AG08396 (cell line): Measurements from ENCODE around the gene CCDC57.
A peak's percentile ranks its signal among the peaks of the same experiment; 100 is the strongest.
"Not testable (repeated sequence)": the region's sequence is repeated elsewhere in the genome, so short reads cannot be mapped to it uniquely, and the experiment has no call there.

ENCODE experiments used
- DNase-seq: peaks from one replicate; pipeline ENCODE4 v3.0.0; 2012; ENCODE audit warnings: low spot score, mixed read lengths

Gene CCDC57

DNA sequence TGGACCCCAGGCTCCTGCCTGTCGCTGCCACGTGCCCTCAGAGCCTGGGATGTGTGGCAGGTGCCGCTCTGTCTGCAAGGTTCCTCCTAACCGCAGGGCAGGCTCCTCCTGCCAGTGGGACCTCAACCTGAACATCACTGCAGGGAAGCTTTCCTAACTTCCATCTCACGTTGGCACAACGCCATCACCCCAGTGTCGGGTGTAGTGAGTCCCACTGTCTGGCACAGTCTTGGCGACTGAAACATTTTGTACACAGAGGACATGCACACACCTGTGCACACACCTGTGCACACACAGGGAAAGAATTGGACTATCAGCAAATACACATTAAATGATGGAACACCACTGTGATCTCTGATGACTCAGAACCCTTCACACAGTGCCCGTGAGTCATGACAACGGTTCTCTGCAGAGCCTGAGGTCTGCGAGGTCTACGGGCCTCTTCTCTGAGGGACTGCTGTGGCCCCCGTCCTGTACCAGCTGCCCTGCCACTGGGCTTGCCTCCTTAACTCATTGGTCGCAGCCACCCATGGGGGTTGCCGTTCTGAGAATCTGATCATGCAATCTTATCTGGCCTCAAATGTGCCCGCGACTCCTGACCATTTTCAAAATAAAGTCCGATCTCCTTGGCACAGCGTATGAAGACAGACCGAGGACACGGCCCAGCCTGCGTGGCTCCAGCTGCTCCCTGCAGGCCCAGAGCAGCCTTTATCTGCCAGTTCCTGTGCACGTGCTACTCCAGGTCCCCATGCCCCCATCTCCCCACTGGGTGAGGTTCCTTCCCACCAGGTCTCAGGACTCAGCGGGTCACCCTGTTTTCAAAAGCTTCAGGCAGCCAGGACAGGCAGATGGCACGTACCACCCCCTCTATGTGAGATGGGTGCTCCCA, 7.6 kb downstream of the CCDC57 start:
- peak; percentile 77 for DNase-seq

DNA sequence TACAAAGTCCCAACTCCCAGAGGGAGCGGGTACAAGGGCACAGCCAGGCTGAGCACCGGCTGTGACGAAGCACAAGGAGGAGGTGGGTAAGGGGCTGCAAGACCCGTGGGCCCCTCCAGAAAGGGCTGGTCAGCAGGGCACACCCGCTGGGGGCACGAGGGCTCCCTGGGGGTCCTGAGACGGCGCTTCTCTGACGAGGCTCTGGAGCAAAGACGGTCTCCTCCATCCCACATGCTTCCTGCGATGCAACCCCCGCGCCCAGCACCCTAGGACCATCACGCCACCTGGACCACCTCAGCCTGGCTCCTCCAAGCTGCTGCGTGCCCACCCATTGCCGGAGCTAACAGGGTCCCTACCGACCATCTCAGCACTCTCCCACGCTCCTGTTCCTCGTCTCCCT, 8.7 kb downstream of the CCDC57 start:
- no peak for DNase-seq

DNA sequence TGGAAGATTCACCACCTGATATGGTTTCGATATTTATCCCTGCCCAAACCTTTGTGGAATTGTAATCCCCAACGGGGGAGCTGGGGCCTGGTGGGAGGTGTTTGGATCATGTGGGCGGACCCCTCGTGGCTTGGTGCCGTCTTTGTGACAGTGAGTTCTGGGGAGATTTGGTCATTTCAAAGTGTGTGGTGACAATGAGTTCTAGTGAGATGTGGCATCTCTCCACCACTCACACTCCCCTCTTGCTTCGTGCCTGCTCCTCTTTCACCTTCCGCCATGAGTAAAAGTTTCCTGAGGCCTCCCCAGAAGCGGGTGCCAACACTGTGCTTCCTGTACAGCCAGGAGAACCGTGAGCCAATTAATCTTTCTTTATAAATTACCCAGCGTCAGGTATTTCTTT, 9.7 kb downstream of the CCDC57 start:
- no peak for DNase-seq

DNA sequence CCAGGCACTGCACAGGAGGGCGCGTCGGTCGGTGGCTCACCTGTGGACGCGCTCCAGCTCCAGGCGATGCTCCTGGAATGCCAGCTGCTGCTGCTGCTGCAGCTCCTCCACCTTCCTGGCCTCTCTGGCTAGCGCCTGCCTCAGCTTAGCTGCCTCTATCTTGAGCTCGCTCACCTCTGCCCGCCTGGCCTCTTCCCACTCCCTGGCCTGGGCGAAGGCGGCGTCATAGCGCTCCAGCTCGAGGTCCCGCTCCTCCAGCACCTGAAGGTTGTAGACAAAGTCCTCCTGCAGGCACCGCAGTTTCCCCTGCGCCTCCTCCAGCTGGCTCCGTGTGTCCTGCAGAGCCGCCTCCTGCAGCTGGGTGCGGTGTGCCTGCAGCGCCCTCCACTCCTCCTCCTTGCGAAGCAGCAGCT, 11.1 kb downstream of the CCDC57 start:
- DNase-seq = no peak

DNA sequence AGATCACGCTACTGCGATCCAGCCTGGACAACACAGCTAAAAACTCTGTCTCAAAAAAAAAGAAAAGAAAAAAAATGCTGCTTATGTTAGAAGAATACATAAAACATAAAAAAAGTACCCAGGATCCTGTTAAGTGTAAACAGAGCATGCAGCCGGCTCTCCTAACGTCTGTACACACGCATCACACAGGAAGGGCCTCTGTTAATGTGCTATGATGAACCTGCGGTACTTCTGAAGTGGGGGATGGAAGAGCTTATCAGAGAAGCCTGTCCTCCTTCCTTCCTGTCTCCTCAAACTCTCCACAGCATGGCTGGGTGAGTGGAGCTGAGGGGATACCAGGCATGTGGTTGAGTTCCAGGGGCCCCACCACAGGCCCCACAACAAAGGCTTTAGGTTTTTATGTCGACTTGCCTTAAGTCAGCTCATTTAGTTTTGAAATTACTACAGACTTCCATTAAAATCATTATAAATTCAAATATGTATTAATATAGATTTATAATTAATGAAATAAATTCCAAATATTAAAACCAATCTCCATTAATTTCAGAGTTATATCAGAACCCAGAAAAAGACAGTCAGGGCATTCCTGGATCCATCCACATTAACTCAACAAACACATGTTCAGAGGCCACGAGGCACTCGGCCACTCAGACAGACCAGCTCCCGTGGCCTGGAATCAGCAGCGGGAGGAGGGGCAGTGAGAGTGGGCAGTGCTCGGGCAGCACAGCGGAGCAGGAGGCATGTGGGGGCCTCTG, 11.7 kb downstream of the CCDC57 start:
- DNase-seq = no peak

DNA sequence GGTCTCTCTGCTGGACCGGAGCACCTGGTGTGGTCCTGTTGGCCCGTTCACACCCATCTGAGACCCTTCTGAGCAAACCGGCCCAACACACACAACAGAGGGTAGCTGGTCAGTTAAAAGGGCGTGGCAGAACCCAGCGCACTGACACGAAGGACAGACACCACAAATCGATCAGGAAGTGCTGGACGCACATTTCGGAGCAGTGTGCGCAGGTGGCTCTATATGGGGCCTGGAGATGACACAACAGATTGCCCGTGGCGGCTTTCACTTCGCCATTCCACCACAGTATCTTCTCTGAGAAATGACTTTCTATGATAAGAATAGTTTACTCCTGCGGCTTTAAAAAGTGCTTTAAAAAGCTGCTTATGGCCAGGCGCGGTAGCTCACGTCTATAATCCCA, 12.5 kb downstream of the CCDC57 start:
- DNase-seq = no peak

DNA sequence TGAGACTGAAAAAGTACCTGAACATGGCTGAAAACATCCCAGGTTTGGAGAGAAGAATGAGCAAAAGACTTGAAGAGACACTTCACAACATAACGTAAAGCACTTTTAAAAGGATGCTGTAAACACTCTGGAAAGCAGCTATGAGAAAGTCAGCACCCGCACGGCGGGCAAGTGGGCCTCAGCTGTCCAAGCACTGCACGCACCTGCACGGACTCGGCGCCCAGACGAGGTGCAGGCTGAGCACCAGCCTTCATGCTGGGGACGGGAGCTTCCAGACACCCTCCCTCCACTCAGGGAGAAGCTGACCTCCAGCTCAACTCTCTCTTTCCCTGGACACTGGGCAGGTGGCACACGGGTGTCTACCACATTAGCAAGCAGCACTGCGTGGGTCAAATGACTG, 13.1 kb downstream of the CCDC57 start:
- no peak for DNase-seq

DNA sequence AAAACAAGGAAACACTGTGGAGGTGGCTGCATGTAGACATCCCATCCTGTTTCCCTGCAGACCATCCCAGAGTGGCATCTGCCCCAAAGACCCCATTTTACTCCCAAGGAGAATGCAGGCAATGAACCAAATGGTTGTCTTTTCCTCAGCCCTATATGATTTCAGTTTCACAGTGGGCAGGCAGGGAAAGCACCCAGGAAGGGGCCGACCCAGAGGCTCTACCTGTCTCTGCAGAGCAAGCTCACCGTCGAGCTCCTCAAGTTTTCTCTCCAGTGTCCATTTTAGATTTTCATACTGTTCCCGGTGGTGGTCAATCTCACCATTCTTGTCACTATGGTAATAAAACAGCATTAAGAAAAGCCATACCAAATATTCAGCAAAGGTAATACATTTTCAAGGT, 14.6 kb downstream of the CCDC57 start:
- no peak for DNase-seq

DNA sequence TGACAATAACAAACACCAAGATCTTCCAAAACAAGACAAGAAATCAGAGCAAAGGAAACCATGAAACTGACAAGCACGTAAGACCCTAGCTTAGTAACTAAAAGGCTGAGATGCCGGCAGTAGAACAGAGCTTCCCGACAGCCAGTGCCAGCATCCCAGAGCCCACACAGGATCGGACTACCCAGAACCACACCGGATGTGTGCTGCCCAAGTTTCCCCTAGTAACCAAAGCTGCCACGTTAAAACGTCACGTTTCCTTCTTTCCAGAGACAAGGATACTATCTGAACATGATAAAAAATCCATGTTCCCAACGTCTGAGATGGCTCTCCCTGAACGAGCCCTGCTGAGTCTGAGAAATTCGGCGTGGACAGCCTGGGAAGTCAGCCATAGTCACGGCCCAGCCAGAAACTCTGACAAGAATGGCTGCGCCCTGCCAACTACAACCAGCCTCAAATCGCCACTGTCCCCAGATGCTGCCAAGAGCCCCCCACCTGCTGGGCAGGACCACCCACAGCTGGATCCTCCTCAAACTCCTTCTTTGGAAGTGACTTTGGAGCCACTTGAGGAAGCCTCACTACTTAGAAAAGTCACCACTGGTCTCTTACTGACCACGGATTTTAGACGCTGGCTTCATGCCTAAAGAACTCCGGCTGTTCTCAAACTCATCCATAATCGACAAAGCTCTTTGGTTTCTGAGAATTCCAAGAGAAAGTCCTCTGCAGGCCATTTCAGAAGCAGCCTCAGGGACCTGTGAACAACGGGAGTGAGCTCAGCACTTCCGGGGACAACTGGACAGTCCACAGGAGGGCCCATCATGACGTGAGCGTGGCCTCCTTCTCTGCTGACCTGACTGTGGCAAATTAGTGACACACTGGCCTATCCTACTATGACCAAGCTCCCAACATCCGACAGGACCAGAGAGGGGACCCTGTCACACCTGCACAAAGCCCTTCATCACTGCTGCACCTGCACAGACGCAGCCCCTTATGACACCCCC, 16.7 kb downstream of the CCDC57 start:
- DNase-seq = no peak

DNA sequence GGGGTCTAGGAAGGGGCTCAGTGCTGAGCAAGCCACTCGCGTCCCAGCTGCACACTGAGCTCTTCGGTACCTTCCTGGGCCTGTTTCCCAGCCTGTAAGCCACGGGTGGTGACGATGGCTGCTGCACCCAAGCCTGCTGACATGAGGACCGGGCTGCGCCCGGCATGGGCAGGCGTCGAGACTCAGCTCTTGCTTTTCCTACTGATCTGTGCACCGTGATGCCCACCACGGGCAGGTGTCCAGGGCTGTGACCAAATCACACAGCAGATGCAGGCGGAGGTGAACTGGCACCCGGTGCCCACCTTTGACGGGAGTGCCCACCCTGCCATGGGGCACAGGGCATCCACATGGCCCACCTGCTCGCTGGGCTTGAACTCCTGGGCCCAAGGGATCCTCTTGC, 17.9 kb downstream of the CCDC57 start:
- DNase-seq = no peak

DNA sequence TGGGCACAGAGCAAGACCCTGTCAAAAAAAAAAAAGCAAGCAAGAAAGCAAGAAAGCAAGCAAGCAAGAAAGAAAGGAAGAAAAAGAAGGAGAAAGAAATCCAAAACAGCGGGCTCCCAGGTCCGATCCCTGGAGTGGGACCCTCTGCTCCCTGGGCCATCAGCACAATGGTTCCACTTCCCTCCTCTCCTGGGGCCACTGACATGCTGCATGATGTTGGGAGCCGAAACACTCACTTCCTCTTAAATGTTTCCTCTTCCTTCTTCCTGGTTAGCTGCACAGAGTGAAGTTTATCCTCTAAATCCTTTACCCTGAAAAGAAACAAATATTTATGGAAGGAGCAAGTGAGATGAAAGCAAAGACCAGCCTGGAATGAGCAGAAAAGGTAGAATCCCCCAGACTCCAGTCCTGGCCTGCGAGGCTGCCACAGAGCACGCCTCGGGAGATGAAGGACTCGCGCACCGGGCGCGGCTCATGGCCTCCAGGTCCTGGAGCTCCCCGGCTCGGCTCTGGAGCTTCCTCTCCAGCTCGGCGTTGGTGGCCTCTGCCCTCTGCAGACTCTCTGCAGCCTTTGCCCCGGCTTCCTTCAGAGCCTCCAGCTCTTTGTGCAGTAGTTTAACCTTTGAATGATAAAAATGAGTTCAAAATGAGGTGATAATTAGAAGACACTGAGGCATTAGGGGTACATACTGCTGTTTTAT, 19.0 kb downstream of the CCDC57 start:
- no peak for DNase-seq

DNA sequence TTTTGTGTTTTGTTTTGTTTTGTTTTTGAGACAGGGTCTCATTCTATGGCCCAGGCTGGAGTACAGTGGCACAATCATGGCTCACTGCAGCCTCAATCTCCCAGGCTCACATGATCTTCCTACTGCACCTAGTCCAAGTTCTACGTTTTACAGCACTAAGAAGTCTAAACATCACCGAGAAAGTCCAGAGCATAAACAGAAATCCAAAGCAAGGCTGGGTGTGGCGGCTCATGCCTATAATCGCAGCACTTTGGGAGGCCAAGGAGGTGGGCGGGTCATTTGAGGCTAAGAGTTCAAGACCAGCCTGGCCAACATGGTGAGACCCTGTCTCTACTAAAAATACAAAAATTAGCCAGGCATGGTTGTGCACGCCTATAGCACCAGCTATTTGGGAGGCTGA, 19.6 kb downstream of the CCDC57 start:
- not testable (repeated sequence) for DNase-seq

DNA sequence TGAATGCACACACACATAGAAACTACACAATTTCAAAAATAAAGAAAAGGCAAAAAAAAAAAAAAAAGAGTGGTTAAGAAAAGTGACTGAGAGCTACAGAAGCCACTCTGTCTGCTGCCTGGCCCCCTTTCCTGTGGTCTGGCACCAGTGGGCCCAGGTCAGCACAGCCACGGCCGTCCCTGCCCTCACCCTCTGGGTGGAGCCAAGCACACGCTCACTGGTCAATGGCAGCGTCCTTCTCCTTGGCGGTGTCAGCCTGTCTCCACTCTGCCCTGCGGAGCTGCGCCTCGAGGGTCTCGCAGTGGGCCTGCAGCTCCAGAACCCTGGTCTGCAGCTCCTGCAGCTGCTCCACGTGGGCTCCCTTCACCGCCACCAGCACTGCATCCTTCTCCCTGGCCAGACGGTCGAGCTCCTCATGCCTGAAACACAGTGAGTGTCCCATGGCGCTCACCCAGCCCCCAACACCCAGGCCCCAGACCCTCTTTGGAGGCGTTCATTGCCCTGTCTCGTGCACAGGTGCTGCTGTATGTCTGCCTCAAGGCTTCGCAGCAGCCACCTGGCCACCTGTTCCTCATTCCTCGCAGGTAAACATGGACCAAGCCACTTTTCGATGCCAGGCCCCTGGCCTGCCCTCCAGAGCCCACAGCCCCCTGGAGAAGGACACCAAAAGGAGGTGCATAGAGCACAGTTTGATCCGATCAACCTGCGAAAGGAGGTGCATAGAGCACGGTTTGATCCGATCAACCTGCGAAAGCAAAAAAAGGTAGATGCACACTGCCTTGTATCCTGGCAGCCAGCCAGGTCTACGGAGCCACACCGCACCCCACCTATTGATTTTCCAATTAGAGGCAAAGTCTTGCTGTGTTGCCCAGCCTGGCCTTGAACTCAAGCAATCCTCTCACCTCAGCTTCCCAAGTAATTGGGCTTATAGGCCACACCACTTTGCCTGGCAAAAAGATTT, 24.4 kb downstream of the CCDC57 start:
- no peak for DNase-seq

DNA sequence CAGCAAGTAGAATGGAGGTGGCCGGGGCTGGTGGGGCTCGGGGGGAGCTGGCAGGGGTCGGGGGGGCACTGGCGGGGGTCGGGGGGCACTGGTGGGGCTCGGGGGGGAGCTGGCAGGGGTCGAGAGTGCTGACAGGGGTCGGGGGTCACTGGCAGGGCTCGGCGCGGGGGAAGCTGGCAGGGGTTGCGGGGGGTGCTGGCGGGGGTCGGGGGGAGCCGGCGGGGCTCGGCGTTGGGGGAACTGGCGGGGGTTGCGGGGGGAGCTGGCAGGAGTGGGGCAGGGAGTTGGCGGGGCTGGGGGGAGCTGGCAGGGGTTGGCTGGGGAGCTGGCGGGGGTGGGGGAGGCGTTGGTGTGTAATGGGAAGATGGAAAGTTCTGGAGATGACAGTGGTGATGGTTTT, 25.1 kb downstream of the CCDC57 start:
- DNase-seq = no peak

DNA sequence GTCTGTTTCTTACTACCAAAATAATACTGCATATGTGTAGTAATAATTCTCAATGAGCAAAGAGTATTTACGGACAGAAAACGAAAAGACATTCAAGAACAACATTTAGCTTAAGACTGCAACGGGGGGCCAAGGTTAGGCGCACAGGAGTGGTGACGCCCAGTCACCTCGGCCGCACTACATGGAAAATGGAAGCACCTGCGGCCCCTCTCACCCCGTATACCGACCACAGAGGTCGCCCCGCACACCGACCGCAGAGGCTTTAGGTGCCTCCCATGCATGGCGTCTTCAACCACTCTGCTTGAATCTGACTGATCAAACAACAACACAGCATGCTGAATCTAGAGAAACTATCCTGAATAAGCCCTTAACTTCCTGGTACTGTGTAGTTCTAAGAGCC, 26.4 kb downstream of the CCDC57 start:
- no peak for DNase-seq

DNA sequence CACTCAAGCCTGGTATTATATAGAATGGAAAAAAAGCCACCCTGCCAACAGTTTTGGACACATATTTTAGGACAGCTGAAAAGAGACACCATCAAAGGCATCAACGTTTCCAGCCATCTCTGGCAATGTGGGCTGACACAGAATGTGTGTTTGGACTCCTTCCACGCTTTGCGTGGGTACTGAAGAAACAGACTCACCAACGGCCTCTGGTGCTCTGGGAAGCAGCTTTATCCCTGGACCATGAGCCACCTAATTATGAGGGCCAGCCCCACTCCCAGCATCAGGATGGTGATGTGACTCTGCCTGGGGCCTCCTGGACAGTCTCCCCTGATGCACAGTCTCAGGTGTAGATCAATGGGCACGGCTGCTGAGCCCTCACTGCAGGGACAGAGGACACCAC, 27.9 kb downstream of the CCDC57 start:
- DNase-seq = no peak

DNA sequence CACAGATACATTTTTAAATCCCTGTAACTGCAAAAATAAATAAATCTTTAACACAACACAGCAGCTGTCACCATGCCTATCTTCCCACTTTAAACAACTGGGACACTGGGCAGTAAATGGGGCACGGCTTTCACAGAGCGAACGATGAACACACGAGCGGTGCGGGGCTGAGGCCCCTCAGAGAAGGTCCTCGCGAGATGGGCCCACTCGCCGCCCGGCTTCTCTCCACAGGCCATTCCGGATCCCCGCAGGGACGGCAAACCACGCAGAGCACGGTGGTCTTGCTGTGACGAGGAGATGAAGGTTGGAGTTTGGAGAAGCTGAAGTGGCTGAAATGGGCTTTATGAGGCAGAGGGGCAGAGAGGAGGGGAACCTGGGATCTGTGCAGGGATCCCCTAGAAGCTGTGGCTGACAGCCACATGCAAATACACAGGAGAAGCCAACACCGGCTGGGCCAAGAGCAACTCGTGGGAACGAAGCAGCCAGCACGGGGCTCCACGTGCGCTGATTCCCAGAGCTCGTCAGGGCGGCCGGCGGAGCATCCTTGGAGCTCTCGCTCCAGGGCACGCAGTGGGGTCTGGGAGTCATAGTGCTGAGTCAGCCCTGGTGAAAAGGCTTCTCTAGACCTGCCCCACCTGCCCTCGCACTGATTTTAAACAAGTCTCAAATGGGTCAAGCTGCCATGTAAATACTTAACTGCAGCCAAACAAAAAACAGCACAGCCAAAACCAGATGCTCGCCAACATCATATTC, 31.7 kb downstream of the CCDC57 start:
- no peak for DNase-seq

DNA sequence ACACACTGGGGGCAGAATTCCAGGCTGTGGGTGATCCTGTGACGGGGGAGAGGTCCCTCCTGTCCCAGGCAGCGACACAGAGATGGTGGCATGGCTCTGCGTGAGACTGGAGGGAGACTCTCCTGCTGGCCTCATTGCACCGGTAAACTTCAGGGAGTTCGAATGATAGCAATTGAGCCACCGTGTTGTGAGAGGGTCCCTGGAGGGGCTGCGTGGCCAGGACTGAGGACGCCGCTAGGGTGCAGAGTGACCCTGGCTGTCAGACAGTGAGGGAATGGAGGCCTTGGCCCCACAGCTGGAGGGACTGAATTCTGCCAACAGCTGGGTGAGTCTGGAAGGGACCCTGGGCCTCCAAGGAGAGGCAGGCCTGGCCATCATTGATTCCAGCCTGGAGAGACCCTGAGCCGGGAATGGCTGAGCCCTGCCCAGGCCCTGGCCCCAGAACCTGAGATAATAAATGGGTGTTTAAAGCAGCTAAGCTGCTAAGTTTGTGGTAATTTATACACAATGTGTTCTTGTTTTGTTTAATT, 32.6 kb downstream of the CCDC57 start:
- no peak for DNase-seq

DNA sequence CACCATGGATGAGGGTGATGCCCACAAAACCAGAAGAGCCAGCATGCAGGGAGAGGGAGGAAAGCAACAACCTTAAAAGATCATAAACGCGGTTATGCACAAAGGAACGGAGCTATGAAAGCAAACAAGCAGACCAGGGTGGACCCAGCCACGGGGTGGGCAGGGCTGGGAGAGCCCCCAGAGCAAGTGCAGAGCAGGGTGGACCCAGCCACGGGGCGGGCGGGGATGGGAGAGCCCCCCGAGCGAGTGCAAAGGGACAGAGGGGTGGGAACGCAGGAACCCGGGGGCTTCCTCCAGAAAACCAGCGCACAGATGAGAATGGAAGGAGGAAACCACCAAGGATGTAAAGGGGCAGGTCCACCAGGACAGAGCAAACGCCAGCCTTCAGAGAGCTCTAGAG, 33.2 kb downstream of the CCDC57 start:
- no peak for DNase-seq
